ENCODE measurements around the gene KCTD20. TPM values are rescaled to one million over a fixed set of nuclear protein-coding genes. Genes with fewer than 3 reads are reported as not detected.

Gene KCTD20
- total and polyA plus RNA-seq, 2 of the 13 experiments (the other 11 are each of a cell fraction or from before 2014, with no cell fraction given) = 52.7 to 67.1 TPM

DNA sequence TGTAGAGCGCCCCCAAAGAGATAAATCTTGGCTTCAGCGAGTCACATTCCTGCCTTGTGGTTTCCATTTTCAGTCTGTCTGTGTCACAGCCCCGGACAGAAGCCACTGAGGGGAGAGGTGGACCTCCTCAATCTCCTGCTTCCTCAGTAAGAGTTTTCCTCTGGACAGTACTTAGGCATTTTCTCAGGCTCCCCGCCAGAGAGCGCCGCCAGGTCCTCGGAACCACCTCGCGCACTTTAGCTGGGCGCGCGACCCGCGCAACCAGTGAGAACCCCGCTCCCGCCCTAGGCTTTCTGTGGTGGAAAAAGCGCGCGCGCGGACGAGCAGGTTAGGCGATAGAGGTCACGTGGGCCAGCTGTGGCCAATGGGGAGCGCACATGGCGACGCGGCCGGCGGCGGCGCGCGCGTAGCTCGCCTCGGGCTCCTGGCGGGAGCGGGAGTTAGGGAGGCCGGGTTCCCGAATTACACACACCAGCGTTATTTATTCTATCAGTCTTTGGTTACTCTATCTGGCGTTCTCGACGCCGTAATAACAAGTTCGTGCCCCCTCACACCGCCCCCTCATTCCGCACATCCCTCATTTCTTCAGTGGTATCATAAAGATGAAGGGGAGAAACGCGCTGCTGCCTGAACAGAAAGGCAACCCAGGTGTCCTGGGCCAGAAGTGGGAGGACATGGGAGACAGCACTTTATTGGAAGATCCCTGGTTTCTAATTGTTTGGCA is 19.5 kb upstream of the KCTD20 start (continued):
- TF ChIP-seq, protein P1, sequence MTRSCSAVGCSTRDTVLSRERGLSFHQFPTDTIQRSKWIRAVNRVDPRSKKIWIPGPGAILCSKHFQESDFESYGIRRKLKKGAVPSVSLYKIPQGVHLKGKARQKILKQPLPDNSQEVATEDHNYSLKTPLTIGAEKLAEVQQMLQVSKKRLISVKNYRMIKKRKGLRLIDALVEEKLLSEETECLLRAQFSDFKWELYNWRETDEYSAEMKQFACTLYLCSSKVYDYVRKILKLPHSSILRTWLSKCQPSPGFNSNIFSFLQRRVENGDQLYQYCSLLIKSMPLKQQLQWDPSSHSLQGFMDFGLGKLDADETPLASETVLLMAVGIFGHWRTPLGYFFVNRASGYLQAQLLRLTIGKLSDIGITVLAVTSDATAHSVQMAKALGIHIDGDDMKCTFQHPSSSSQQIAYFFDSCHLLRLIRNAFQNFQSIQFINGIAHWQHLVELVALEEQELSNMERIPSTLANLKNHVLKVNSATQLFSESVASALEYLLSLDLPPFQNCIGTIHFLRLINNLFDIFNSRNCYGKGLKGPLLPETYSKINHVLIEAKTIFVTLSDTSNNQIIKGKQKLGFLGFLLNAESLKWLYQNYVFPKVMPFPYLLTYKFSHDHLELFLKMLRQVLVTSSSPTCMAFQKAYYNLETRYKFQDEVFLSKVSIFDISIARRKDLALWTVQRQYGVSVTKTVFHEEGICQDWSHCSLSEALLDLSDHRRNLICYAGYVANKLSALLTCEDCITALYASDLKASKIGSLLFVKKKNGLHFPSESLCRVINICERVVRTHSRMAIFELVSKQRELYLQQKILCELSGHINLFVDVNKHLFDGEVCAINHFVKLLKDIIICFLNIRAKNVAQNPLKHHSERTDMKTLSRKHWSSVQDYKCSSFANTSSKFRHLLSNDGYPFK (CRISPR knock-in tag; IDR thresholded peaks at IDR 0.05; ENCODE audit: borderline replicate concordance) = peak; percentile 86; the same call in 1 of the 2 replicates
- TF ChIP-seq CCDC6 (CRISPR knock-in tag; IDR thresholded peaks at IDR 0.05) (peak; percentile 74), GZF1 (CRISPR knock-in tag; IDR thresholded peaks at IDR 0.05) (0 out of 2 replicates have a peak, but pooled peaks have one; percentile 61), NONO (IDR thresholded peaks at IDR 0.05) (no peak), NONO (CRISPR knock-in tag; conservative IDR thresholded peaks at IDR 0.05) (peak; percentile 85), RFX1 (IDR thresholded peaks at IDR 0.05) (no peak), ZNF879 (CRISPR knock-in tag; IDR thresholded peaks at IDR 0.05) (no peak), PAF1 (CRISPR knock-in tag; IDR thresholded peaks at IDR 0.05) (no peak), ZNF672 (CRISPR knock-in tag; IDR thresholded peaks at IDR 0.05) (no peak), FOSL2 (CRISPR knock-in tag; IDR thresholded peaks at IDR 0.05) (peak; percentile 70), HDAC2 (CRISPR knock-in tag; IDR thresholded peaks at IDR 0.05) (peak; percentile 66), ZNF225 (CRISPR knock-in tag; IDR thresholded peaks at IDR 0.05) (no peak), ZNF841 (CRISPR knock-in tag; IDR thresholded peaks at IDR 0.05; ENCODE audit: borderline replicate concordance) (no peak), SATB2 (CRISPR knock-in tag; IDR thresholded peaks at IDR 0.05) (no peak), ZSCAN21 (CRISPR knock-in tag; IDR thresholded peaks at IDR 0.05; ENCODE audit: borderline replicate concordance) (peak; percentile 58; the same call in 1 of the 2 replicates), RAD51 (IDR thresholded peaks at IDR 0.05; ENCODE audit: borderline replicate concordance) (peak; percentile 95), NFRKB (IDR thresholded peaks at IDR 0.05) (no peak), MIXL1 (CRISPR knock-in tag; IDR thresholded peaks at IDR 0.05) (0 out of 2 replicates have a peak, but pooled peaks have one; percentile 29), GFI1 (CRISPR knock-in tag; IDR thresholded peaks at IDR 0.05; ENCODE audit: borderline replicate concordance) (peak; percentile 84), MIER3 (CRISPR knock-in tag; IDR thresholded peaks at IDR 0.05; ENCODE audit: borderline replicate concordance) (peak; percentile 49; the same call in 1 of the 2 replicates), MBD4 (IDR thresholded peaks at IDR 0.05; ENCODE audit: borderline replicate concordance, low read length) (no peak), IKZF4 (CRISPR knock-in tag; IDR thresholded peaks at IDR 0.05; ENCODE audit: borderline replicate concordance, low read depth, not compliant biosample characterization) (peak; percentile 17)
- TF ChIP-seq, protein P2, sequence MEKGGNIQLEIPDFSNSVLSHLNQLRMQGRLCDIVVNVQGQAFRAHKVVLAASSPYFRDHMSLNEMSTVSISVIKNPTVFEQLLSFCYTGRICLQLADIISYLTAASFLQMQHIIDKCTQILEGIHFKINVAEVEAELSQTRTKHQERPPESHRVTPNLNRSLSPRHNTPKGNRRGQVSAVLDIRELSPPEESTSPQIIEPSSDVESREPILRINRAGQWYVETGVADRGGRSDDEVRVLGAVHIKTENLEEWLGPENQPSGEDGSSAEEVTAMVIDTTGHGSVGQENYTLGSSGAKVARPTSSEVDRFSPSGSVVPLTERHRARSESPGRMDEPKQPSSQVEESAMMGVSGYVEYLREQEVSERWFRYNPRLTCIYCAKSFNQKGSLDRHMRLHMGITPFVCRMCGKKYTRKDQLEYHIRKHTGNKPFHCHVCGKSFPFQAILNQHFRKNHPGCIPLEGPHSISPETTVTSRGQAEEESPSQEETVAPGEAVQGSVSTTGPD (CRISPR knock-in tag; IDR thresholded peaks at IDR 0.05) = peak; percentile 27; the same call in 1 of the 2 replicates
- TF ChIP-seq, protein P3, sequence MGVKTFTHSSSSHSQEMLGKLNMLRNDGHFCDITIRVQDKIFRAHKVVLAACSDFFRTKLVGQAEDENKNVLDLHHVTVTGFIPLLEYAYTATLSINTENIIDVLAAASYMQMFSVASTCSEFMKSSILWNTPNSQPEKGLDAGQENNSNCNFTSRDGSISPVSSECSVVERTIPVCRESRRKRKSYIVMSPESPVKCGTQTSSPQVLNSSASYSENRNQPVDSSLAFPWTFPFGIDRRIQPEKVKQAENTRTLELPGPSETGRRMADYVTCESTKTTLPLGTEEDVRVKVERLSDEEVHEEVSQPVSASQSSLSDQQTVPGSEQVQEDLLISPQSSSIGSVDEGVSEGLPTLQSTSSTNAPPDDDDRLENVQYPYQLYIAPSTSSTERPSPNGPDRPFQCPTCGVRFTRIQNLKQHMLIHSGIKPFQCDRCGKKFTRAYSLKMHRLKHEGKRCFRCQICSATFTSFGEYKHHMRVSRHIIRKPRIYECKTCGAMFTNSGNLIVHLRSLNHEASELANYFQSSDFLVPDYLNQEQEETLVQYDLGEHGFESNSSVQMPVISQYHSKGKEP (CRISPR knock-in tag; IDR thresholded peaks at IDR 0.05) = no peak; the same call in 1 of the 2 replicates
- TF ChIP-seq, protein P4, sequence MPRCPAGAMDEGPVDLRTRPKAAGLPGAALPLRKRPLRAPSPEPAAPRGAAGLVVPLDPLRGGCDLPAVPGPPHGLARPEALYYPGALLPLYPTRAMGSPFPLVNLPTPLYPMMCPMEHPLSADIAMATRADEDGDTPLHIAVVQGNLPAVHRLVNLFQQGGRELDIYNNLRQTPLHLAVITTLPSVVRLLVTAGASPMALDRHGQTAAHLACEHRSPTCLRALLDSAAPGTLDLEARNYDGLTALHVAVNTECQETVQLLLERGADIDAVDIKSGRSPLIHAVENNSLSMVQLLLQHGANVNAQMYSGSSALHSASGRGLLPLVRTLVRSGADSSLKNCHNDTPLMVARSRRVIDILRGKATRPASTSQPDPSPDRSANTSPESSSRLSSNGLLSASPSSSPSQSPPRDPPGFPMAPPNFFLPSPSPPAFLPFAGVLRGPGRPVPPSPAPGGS (CRISPR knock-in tag; IDR thresholded peaks at IDR 0.05) = peak; percentile 68; the same call in 1 of the 2 replicates

Data from HepG2 (cell line).